ENCODE results near the gene BRCA1. TPM values are rescaled to one million over a fixed set of nuclear protein-coding genes. Genes with fewer than 3 reads are reported as not detected.
A peak's percentile ranks its signal among the peaks of the same experiment; 100 is the strongest.
"Not testable (repeated sequence)": the region's sequence is repeated elsewhere in the genome, so short reads cannot be mapped to it uniquely, and the experiment has no call there.

Gene BRCA1
- total RNA-seq: 10.7 and 29.5 TPM in 2 replicates

DNA sequence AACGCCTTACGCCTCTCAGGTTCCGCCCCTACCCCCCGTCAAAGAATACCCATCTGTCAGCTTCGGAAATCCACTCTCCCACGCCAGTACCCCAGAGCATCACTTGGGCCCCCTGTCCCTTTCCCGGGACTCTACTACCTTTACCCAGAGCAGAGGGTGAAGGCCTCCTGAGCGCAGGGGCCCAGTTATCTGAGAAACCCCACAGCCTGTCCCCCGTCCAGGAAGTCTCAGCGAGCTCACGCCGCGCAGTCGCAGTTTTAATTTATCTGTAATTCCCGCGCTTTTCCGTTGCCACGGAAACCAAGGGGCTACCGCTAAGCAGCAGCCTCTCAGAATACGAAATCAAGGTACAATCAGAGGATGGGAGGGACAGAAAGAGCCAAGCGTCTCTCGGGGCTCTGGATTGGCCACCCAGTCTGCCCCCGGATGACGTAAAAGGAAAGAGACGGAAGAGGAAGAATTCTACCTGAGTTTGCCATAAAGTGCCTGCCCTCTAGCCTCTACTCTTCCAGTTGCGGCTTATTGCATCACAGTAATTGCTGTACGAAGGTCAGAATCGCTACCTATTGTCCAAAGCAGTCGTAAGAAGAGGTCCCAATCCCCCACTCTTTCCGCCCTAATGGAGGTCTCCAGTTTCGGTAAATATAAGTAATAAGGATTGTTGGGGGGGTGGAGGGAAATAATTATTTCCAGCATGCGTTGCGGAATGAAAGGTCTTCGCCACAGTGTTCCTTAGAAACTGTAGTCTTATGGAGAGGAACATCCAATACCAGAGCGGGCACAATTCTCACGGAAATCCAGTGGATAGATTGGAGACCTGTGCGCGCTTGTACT, at the start of gene BRCA1:
Gene BRCA1 (minus strand): TSS at position 232 of the 834 bp plus-strand sequence. CDS start 1,268 bp downstream, outside the sequence.
- peak; percentile 99 for DNase-seq

DNA sequence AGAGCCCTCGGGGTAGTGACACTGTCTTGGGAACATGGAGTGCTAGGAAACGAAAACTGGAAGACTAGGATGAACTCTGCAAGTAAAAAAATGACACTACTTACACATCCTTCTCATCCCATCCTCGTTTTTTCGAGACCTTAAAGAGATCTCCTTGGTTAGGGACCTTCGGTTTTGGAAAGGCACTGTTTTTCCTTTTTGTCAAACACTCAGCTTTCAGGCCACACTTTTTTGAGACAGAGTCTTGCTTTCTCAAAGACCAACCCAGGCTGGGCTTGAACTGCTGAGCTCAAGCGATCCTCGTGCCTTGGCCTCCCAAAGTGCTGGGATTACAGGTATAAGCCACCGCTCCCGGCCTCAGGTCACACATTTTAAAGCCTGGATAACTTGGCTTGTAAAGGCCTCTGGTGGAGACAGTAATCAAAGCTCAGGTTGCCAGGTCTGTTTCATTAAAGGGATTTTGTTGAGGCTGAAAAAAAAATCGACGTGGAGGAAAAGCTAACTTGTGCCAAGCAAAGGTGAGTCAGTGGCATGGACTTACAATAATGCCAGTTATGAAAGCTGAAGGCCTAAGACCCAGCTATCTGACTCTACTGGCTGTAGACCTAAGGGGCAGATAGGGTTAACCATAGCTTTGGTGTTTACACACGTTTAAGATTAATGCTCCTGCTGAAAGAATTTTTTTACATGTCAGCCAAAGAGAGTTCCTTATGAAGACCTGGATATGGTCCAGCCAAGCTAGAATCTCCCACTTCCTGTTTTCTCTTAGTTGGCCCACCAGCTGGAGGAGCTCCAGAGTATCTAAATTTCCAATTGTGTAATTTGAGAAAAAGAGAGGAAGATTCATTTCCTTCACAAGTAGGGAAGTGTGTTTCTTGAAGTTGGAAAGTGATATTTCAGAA, 46.7 kb upstream of the BRCA1 start:
- DNase-seq: peak; percentile 88

DNA sequence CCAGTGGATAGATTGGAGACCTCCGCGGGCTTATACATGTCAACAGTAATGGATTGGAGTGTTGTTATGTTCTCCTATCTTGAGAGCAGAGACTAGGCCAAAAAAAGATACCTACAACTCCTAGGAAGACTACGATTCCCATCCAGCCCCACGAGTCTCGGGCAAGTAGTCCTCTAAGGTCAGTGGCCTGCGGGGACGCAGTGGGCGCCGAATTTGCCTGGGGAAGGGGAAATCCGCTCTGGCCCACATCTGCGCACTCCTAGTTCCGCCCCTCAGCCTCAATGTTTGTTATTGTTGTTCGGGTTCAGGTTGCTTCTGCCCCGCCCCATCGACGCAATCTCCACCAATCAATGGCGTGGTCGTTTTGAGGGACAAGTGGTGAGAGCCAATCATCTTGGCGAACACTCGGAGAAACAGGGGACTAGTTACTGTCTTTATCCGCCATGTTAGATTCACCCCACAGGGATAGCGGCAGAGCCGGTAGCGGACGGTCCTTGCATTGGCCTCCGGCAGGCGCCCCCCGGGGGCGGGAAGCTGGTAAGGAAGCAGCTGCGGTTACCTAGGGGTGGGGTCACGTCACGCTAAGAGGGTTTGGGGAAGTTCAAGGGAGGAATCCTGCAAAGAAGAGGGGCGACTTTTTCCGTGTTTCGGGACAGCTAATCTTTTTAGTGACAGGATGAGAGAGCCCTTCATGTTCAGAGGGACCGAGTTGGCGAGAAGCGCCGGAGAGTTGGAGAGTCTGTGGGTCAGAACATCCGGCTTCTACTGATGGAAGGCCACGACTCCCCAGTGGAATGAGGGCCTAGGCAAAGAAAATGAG, 45.8 kb upstream of the BRCA1 start, which contains the start of gene NBR1:
Gene NBR1 (plus strand): TSS at position 449 of the 820 bp plus-strand sequence. CDS start 4,586 bp downstream, outside the sequence.
- peak; percentile 99 for DNase-seq

DNA sequence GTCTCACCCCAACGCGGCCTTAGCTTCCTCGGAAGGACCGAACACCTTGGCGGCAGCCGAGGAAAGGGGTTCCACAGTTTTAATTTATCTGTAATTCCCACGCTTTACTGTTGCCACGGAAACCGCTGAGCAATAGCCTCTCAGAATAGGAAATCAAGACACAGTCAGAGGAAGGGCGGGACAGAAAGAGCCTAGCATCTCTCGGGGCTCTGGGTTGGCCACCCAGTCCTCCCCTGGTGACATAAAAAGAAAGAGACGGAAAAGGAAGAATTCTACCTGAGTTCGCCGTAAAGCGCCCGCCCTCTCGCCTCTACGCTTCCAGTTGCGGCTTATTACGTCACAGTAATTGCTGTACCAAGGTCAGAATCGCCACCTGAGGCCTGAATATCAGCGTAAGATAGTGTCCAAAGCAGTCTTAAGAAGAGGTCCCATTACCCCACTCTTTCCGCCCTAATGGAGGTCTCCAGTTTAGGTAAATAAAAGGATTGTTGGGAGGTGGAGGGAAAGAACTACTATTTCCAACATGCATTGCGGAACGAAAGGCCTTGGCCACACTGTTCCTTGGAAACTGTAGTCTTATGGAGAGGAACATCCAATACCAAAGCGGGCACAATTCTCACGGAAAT, 45.1 kb upstream of the BRCA1 start:
- peak; percentile 97 for DNase-seq

DNA sequence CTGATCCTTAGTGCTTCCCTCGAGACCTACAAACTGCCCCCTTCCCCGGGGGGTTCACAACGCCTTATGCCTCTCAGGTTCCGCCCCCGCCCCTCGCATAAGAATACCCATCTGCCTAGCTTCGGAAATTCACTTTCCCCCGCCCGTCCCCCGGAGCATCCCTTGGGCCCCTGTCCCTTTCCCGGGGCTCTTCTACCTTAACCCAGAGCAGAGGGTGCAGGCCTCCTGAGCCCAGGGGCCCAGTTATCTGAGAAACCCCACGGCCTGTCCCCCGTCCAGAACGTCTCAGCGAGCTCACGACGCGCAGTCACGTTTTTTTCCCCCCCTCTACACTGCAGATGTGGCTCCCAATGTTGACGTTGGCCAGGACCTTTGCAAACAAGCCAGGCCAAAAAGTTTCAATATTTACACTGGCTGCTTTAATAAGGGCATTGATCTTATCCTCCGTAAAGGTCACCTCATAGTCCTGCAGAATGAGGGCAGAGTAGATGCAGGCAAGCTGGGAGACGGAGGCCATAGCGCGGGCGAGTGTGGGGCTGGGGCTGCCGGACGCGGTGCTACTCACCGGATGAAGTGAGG, 44.5 kb upstream of the BRCA1 start:
- DNase-seq: peak; percentile 54

DNA sequence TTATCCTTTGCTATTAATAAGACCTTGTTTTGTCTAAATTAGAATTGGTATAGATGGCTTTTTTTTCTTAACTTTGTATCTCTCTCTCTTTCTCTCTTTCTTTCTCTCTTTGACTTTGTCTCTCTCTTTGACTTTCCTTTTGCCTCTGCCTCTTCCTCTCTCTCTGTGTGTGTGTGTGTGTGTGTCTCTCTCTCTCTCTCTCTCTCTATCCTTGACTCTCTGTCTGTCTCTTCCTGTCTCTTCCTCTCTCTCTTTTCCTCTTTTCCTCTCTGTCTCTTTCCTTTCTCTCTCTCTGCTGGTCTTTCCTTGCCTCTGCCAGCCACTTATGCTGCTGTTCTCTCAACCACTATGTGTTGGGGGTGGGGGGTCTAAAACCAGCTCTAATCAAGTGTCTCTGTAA, 40.8 kb upstream of the BRCA1 start:
- DNase-seq: not testable (repeated sequence)

DNA sequence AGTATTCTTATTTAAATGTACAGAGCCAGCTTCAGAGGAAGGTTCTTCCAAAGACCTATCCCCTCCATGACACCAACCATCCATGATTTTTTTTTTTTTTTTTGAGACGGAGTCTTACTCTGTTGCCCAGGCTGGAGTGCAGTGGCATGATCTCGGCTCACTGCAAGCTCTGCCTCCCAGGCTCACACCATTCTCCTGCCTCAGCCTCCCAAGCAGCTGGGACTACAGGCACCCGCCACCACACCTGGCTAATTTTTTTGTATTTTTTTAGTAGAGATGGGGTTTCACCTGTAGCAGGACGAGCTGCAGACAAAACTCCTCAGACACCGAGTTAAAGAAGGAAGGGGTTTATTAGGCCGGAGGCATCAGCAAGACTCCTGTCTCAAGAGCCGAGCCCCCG, 34.8 kb upstream of the BRCA1 start:
- not testable (repeated sequence) for DNase-seq

DNA sequence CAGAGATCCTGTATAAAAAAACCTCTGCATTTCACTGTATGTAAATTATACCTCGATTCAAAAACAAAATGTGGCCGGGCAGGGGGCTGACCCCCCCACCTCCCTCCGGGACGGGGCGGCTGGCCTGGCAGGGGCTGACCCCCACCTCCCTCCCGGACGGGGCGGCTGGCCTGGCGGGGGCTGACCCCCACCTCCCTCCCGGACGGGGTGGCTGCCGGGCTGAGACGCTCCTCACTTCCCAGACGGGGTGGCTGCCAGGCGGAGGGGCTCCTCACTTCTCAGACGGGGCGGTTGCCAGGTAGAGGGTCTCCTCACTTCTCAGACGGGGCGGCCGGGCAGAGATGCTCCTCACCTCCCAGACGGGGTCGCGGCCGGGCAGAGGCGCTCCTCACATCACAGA, 34.1 kb upstream of the BRCA1 start:
- DNase-seq: not testable (repeated sequence)

DNA sequence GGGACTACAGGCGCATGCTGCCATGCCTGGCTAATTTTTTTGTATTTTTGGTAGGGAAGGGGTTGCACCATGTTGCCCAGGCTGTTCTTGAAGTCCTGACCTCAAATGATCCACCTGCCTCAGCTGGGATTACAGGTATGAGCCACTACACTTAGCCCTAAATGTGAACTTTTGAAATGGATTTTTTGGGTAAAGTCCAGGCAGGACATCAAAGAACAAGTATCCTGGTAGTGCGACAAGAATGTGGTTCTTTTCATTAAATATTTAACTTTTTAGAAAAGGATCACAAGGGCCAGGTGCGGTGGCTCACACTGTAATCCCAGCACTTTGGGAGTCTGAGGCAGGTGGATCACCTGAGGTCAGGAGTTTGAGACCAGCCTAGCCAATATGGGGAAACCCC, 30.5 kb upstream of the BRCA1 start:
- DNase-seq: no peak

DNA sequence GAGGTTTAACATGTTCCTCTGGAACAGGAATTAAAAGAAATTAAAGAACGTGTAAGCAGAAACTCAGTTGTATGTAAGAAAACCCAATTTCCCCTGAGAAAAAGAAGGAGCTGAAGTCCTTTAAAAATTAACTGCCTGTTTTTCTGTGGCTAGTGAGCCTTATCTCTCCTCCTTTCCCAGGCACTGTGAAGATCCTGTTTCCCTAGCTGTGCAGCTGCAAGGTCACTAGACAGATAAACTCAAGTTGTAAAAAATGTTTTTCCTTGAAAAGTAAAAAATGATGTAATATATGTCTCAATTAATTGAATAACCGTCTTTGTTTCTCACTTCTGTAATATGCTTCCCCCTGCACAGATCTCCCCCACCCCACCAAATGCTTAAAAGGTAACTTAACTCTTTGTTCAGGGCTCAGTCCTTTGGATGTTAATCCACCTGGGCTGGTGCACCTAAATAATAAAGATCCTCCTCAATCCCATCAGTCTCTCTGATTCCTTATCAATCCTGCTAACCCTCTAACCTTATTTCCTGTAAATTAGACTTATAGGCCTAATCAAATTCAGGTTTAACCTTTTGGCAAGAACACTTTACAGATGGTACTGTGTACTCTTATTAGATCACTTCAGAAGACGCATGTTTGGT, 28.2 kb upstream of the BRCA1 start:
- DNase-seq: not testable (repeated sequence)

DNA sequence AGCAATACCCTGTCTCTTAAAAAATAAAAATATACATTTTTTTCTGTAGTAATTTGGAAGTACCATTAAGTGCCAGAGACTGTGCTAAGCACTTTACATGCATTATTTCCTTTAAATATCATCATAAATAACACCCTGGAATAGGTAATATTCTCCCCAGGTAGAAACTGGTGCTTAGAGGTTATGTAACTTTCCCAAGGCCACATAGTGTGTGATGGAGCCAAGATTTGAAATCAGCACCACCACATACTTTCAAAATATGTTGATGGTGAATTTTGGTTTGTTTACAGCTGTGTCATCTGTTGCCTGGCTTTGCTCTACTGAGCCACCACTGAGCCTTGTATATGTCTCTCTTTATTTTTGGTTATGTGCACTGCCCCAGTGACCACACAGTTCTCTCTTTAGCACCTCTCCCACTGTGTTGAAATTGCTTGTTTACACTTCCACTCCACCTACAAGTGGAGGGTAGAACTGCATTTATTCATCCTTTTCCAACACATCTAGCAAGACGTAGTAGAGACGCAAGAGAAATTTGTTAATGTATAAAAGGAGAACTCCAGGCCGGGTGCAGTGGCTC, 26.8 kb upstream of the BRCA1 start:
- no peak for DNase-seq

DNA sequence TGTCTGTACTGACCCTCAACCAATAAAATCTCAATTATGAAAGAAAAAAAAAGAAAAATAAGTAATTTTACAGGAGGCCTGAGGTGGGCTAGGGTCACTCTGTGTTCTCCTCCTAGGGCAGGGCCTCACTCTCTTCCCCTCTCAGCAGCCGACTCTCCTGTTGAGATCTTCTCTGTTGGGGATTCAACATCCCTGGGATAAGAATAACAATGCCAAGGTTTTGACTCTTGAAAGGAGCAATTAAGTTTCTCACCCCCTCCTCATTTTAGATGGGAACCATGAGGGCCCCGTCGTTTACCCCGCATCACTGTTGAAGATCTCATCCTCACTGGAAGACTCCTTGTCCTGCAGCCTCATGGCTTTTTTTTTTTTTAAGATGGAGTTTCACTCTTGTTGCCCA, 21.5 kb upstream of the BRCA1 start:
- no peak for DNase-seq

DNA sequence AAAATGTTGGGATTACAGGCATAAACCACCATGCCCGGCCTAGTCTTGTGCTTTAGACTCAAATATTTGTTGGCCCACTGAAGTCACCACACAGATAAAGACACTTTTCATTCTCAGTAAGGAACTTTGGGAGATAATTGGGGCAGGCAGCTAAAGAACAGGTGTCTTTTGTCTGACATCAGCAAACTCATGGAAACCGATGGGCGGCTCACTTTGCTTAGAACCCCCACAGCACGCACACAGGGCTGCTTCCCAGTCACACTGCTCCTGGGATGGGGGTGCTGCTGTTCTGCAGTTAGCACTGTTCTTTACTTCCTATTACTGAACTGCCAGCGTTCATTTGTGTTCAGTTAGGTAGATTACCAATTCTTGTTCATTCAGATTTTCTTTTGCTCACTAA, 18.0 kb upstream of the BRCA1 start:
- DNase-seq: no peak

DNA sequence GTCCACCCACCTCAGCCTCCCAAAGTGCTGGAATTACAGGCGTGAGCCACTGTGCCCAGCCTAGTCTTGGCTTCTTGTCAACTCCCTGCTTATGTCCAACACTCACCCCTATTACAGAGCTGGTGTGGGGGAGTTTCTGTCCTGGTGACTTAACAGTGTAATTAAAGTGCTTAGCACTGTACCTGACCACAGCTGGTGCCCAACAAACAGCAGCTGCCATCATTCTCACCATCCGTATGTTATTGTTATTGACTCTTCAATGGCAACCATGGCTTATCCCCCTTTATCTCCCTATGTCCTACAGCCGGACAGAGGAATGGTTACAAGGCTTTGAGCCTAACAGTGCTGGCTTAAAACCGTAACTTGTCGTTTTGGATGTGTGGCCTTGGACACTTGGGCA, 17.0 kb upstream of the BRCA1 start:
- no peak for DNase-seq

DNA sequence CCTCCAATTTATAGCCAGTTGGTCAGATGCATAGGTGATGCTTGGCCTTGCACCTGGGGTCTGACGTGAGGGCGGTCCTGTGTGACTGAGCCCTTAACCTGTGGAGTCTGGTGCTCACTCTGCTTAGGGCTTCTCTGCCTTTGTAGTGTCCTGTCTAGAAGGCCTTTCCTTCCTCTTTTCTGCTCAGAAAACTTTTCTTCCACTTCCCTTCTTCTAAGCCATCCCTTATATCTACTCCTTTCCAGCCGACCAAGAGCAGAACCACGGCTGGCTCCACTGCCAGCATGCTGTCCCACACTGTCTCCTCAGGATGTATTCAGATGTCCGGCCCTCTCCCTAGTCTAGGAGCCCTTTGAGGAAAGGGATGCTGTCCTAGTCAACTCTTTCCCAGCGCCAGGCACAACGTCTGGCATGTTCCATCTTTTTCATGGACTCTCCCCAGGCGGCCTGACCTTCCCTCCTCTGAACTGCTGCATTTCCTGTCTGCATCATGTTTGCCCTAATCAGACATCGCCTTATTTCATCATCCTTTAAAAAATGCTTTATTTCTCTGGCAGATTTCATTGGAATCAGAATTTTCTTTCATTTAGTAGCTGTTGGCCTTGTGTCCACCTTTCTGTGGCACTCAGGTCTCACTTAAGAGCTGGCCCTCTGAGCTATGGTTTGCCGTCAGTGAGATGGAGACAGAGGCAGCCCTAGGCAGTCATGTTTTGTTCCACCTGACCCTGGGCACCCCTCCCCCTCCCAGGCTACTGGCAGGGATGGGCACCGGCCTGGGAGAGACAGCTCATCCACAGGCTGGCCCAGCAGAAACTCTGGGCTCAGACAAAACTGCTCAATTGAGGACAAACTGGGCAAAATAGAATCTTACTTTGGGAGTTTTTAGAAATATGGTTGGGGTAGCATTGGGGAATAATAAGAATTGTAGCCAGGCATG, 15.5 kb upstream of the BRCA1 start:
- DNase-seq: no peak

DNA sequence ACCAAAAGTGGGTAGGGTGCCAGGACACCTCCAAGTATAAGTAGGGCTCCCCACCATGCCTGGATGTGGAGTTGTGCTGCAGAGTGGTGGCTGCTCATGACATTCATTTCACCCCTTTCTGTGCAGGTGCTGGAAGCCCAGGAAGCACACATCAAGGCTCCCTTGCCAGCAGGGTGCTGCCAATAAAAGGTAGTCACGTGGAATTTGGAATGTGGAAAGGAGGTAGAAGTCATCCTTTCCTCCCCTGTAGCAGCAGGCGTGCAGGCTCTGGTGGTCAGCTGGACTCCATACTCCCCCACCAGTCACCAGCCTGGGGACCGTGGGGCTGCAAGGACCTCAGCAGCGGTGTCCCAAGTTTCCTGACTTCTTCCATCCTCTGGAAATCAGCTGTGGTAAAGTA, 13.4 kb upstream of the BRCA1 start:
- not testable (repeated sequence) for DNase-seq

DNA sequence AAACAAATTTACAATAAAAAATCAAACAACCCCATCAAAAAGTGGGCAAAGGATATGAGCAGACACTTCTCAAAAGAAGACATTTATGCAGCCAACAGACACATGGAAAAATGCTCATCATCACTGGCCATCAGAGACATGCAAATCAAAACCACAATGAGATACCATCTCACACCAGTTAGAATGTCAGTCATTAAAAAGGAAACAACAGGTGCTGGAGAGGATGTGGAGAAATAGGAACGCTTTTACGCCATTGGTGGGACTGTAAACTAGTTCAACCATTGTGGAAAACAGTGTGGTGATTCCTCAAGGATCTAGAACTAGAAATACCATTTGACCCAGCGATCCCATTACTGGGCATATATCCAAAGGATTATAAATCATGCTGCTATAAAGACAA, 11.4 kb upstream of the BRCA1 start:
- DNase-seq: not testable (repeated sequence)

DNA sequence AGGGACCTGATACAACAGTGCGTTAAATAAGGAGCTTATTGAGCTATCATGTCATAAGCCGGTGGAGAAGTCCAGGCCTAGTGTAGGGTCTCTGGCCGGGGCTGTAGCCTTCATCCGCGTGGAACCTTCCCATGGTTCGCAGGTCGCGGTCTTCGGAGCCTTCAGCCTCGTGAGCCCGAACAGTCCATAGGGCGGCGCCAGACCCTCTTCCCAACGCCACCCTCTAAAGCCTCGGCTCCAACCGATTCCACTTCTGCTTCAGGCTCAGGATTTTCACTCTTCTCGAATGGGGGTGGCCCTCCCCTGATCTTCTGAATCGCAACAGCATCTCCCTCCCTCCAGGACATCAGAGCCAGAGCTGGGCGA, 10.3 kb upstream of the BRCA1 start:
- no peak for DNase-seq

DNA sequence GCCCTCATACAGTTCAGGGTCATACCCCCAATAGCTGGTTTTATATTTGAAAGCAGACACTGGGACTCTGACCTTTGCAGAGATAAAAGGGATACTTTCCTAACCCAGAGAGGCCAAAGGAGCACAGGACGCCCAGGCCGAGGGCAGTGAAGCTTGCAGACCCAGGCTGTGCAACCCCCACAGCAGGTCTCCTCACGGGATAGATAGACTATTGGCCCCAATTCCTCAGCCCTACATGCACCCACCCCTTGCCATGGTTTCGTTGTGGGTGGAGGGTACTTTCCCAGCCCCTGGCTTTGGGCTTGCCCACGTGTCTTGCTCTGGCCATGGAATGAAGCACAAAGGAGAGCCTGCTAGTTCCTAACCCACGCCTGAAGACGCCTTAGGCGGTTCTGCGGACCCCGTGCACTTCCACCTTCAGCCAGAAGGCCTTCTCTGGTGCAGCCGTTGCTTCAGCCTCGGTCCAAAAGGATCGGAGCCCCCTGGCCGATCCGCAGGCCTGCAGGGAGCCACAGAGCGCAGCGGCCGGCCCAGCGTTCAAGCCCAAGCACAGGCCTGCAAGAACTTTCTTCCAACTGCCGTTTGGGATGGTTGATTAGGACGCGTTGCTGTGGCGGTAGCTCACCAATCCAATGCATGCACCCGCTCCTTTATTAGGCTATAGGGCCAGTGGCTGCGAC, 9.8 kb upstream of the BRCA1 start:
- DNase-seq: no peak

Data from dermis blood vessel endothelial cell (primary cell).